OCI-LY7 (cell line): ENCODE results near the gene NYNRIN.

Source experiments
- CTCF ChIP-seq: fragments of 200-600 bp; sonication (generic); conservative IDR thresholded peaks from 2 replicates; pipeline ENCODE4 v1.5.1; 2014; ENCODE audit warnings: mild to moderate bottlenecking, antibody characterized with exemption, low read length, moderate library complexity, mixed read lengths
- EZH2phosphoT487 ChIP-seq: fragments of 200-600 bp; sonication (generic); IDR thresholded peaks from 2 replicates; pipeline ENCODE4 v1.6.1; 2018; ENCODE audit warnings: low read depth, borderline replicate concordance, mild to moderate bottlenecking, mixed run types, antibody characterized with exemption, low read length, moderate library complexity, mixed read lengths

- TF ChIP-seq CTCF (no peak), EZH2phosphoT487 (no peak)
These were observed 15.3 kb downstream of the NYNRIN start for GRCh38 chr14:24414077-24414476.
